ENCODE results near the gene YAP1.

DNA sequence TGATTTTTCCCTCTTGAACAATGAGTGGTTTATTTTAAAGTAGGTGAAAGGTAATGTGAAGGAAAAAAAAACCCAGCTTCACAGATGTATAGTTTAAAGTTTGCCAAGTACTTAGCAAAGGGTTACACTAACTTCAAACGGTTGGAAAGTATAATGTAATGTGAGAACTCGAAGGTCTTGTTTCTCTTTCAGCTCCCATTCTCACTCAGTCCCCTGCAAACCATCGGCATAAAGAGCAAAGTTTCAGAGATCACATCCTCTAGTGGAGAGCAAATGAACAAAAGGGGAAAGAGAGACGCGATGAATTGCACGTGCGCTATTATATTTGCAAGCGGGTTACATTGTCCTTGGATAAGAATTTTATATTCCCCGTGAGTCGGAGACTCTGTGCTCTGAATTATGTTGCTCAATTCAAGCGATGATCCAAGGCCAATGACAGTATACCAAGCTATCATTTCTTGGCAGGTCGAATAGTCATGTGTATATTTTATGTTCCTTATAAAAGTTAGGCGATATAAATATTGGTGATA lies 169.5 kb downstream of the YAP1 start:
- TF ChIP-seq, protein P1, sequence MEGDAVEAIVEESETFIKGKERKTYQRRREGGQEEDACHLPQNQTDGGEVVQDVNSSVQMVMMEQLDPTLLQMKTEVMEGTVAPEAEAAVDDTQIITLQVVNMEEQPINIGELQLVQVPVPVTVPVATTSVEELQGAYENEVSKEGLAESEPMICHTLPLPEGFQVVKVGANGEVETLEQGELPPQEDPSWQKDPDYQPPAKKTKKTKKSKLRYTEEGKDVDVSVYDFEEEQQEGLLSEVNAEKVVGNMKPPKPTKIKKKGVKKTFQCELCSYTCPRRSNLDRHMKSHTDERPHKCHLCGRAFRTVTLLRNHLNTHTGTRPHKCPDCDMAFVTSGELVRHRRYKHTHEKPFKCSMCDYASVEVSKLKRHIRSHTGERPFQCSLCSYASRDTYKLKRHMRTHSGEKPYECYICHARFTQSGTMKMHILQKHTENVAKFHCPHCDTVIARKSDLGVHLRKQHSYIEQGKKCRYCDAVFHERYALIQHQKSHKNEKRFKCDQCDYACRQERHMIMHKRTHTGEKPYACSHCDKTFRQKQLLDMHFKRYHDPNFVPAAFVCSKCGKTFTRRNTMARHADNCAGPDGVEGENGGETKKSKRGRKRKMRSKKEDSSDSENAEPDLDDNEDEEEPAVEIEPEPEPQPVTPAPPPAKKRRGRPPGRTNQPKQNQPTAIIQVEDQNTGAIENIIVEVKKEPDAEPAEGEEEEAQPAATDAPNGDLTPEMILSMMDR (IDR thresholded peaks at IDR 0.05; ENCODE audit: borderline replicate concordance, extremely low read depth, low read length, poor library complexity, severe bottlenecking) = no peak
- TF ChIP-seq EZH2 (IDR thresholded peaks at IDR 0.05; ENCODE audit: borderline replicate concordance, low read depth, low read length, severe bottlenecking) = no peak

All from DND-41 (cell line).